B cell (primary cell): ENCODE data around the gene ARHGDIA. TPM values are rescaled to one million over a fixed set of nuclear protein-coding genes. Genes with fewer than 3 reads are reported as not detected.

ENCODE experiments used
- ATAC-seq: fragments of 200-7000 bp; cut with Tn5 transposase; one replicate; pipeline ENCODE4 v1.10.0; 2021; ENCODE audit warnings: low read depth, mild to moderate bottlenecking, moderate number of reproducible peaks, moderate library complexity
- CTCF ChIA-PET: fragments of 350-600 bp; sonication (Branson Sonifier 250); formaldehyde crosslinking; loops from one replicate; lab custom pipeline; 2021; ENCODE audit warnings: antibody characterized with exemption, inconsistent platforms; lab: Charles Lee
- POLR2A ChIA-PET: fragments of 350-600 bp; sonication (Branson Sonifier 250); formaldehyde crosslinking; loops from one replicate; lab custom pipeline; 2021; ENCODE audit warnings: antibody characterized with exemption; lab: Charles Lee
- DNase-seq: peaks from one replicate; pipeline ENCODE4 v3.0.0; 2013
- H2AFZ ChIP-seq: 2 replicates; pipeline ENCODE4 v1.6.1; 2012; ENCODE audit warnings: mild to moderate bottlenecking, low read depth, low read length; ENCODE audit not compliant: insufficient read depth, poor library complexity, severe bottlenecking
- H3K27ac ChIP-seq, 2 donors: 1 replicate in 1 of 2; 2 replicates in 1 of 2; pipeline ENCODE4 v1.5.1; 2012 to 2013; ENCODE audit warnings: low read length in 2 of 2, mild to moderate bottlenecking in 2 of 2, moderate library complexity in 1 of 2
- H3K27me3 ChIP-seq, 4 experiments: fragments of 200-600 bp in 1 of 4; sonication (generic) in 1 of 4; replicated peaks in 1 of 4; 1 replicate in 2 of 4; 2 replicates in 2 of 4; pipeline versions ENCODE4 v1.6.1 to v1.7.0; 2013 to 2016; ENCODE audit warnings: low read length in 3 of 4, mild to moderate bottlenecking in 2 of 4, mixed read lengths in 1 of 4, moderate library complexity in 1 of 4; ENCODE audit not compliant: insufficient read depth in 4 of 4, control insufficient read depth in 3 of 4; ENCODE audit errors: control extremely low read depth in 1 of 4
- H3K36me3 ChIP-seq, 2 experiments: replicated peaks in 1 of 2; 1 replicate in 1 of 2; 2 replicates in 1 of 2; pipeline versions ENCODE4 v1.6.1 to v1.7.1; 2013; ENCODE audit warnings: low read length in 1 of 2; ENCODE audit not compliant: insufficient read depth in 2 of 2, control insufficient read depth in 1 of 2; ENCODE audit errors: control extremely low read depth in 1 of 2, extremely low read depth in 1 of 2
- H3K4me1 ChIP-seq, 2 donors: fragments of 200-600 bp in 1 of 2; sonication (generic) in 1 of 2; 1 replicate in 1 of 2; 2 replicates in 1 of 2; pipeline versions ENCODE4 v1.5.1 to v1.6.1; 2013 to 2017; ENCODE audit warnings: low read length in 2 of 2; ENCODE audit not compliant: control insufficient read depth in 2 of 2, insufficient read depth in 2 of 2
- H3K4me2 ChIP-seq: replicated peaks from 2 replicates; pipeline ENCODE3; 2012; ENCODE audit warnings: mild to moderate bottlenecking, low read depth, low read length; ENCODE audit not compliant: poor library complexity, severe bottlenecking
- H3K4me3 ChIP-seq, 5 experiments: fragments of 200-600 bp in 1 of 5; sonication (generic) in 1 of 5; 1 replicate in 3 of 5; 2 replicates in 2 of 5; pipeline versions ENCODE4 v1.5.1 to v1.7.0; 2011 to 2016; ENCODE audit warnings: low read length in 4 of 5, mild to moderate bottlenecking in 4 of 5, low read depth in 2 of 5, control low read depth in 1 of 5, moderate library complexity in 1 of 5; ENCODE audit not compliant: insufficient read depth in 1 of 5; ENCODE audit errors: control extremely low read depth in 1 of 5, extremely low read depth in 1 of 5
- H3K79me2 ChIP-seq: fragments of 200-600 bp; sonication (generic); one replicate; pipeline ENCODE4 v1.6.0; 2016; ENCODE audit warnings: low read length; ENCODE audit not compliant: control insufficient read depth, insufficient read depth
- H3K9ac ChIP-seq: fragments of 200-600 bp; sonication (generic); 2 replicates; pipeline ENCODE4 v1.6.1; 2017; ENCODE audit warnings: mild to moderate bottlenecking, low read length, moderate library complexity
- H3K9me3 ChIP-seq, 3 donors: one replicate each; pipeline versions ENCODE4 v1.6.1 to v1.7.1; 2013; ENCODE audit warnings: low read length in 2 of 3; ENCODE audit not compliant: control insufficient read depth in 2 of 3, insufficient read depth in 1 of 3; ENCODE audit errors: control extremely low read depth in 1 of 3
- H4K20me1 ChIP-seq: 2 replicates; pipeline ENCODE4 v1.6.0; 2012; ENCODE audit warnings: mild to moderate bottlenecking, low read length; ENCODE audit not compliant: insufficient read depth, control insufficient read depth, poor library complexity, severe bottlenecking
- H3K27ac Mint-ChIP-seq: one replicate; pipeline ENCODE4 v1.8.0; 2021; ENCODE audit warnings: mixed read lengths
- H3K27me3 Mint-ChIP-seq: one replicate; pipeline ENCODE4 v1.8.0; 2021; ENCODE audit warnings: mixed read lengths
- H3K4me1 Mint-ChIP-seq: one replicate; pipeline ENCODE4 v1.8.0; 2021; ENCODE audit warnings: mixed read lengths
- H3K4me3 Mint-ChIP-seq: one replicate; pipeline ENCODE4 v1.8.0; 2021; ENCODE audit warnings: mixed read lengths
- H3K9me3 Mint-ChIP-seq: one replicate; pipeline ENCODE4 v1.8.0; 2022; ENCODE audit warnings: mixed read lengths; ENCODE audit not compliant: insufficient read depth
- EZH2 ChIP-seq: IDR thresholded peaks from 2 replicates; pipeline ENCODE4 v1.6.1; 2012; ENCODE audit warnings: borderline replicate concordance, low read depth, mild to moderate bottlenecking, moderate library complexity, low read length; ENCODE audit not compliant: insufficient read depth, poor library complexity, severe bottlenecking
- WGBS: methylation state at CpG from one replicate; pipeline ENCODE4 v1.1.5; 2013; ENCODE audit warnings: missing lambda C conversion rate; ENCODE audit not compliant: insufficient coverage; 5-methylcytosine and 5-hydroxymethylcytosine counted together
- intact Hi-C: fragments of 100-400 bp; cut with micrococcal nuclease; formaldehyde crosslinking; loops from one replicate; pipeline ENCODE4 v1.10.0; 2022
- polyA plus RNA-seq: library from polyadenylated mRNA; depleted of rRNA; stranded (reverse); fragments of >200 nt; gene quantifications from 2 replicates; pipeline ENCODE4 v1.2.3, GENCODE V29; 2012
- total RNA-seq, 2 donors: library from RNA; stranded (reverse); fragments of 120-200 nt in 1 of 2; gene quantifications; 1 replicate in 1 of 2; 2 replicates in 1 of 2; pipeline versions ENCODE4 v1.2.3 to v1.2.4, GENCODE V29; 2013 to 2022
- TF ChIP-seq, protein P1 (sequence below): fragments of 200-600 bp; IDR thresholded peaks from one replicate; pipeline ENCODE4 v1.8.0; 2022; ENCODE audit warnings: antibody characterized with exemption, mild to moderate bottlenecking

Gene ARHGDIA
- total and polyA plus RNA-seq, 2 donors (not counting 1 experiment from before 2014, with no cell fraction given) = 262 to 510 TPM

DNA sequence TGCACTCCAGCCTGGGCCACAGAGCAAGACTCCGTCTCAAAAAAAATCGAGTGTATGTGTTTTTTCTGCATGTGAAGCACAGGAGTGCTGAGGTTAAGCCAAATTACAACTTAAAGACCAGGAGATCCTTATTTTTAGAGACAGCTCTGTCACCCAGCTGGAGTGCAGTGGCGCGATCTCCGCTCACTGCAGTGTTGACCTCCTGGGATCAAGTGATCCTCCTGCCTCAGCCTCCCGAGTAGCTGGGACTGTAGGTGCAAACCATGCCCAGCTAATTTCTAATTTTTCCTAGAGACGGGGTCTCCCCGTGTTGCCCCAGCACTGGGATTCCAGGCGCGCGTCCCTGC, 28.8 kb downstream of the ARHGDIA start:
- Histone ChIP-seq H4K20me1 (no peaks in the 10 kb centered on the region), H3K4me1 (no peaks in the 10 kb centered on the region), H3K9ac (no peak overlapping the region), H3K79me2 (no peaks in the 10 kb centered on the region), H3K9me3 (no peaks in the 10 kb centered on the region), H3K27ac (no peak overlapping the region), H3K36me3 (peaks cover 3 to 47% of the 10 kb centered on the region in 2 experiments), H3K4me3 (no peak overlapping the region), H3K27me3 (no peaks in the 10 kb centered on the region), H3K4me2 (no peak overlapping the region), H2AFZ (no peak overlapping the region)
- intact Hi-C loops = no loop called here
- H3K4me1 Mint-ChIP-seq = no peaks in the 10 kb centered on the region
- H3K9me3 Mint-ChIP-seq = no peaks in the 10 kb centered on the region
- no peak overlapping the region for H3K27ac Mint-ChIP-seq
- WGBS = 96% methylated on average over 10 of the region's 11 CpGs
- no peak for ATAC-seq
- CTCF ChIA-PET = interaction anchor here (1.4 kb wide), 1 partner anchor 13 kb away, joined by 3 read pairs; no protein-coding TSS in a partner anchor
- no peak for DNase-seq
- no peaks in the 10 kb centered on the region for H3K27me3 Mint-ChIP-seq
- POLR2A ChIA-PET = no interaction called here
- no peak overlapping the region for H3K4me3 Mint-ChIP-seq
- TF ChIP-seq, protein P1, sequence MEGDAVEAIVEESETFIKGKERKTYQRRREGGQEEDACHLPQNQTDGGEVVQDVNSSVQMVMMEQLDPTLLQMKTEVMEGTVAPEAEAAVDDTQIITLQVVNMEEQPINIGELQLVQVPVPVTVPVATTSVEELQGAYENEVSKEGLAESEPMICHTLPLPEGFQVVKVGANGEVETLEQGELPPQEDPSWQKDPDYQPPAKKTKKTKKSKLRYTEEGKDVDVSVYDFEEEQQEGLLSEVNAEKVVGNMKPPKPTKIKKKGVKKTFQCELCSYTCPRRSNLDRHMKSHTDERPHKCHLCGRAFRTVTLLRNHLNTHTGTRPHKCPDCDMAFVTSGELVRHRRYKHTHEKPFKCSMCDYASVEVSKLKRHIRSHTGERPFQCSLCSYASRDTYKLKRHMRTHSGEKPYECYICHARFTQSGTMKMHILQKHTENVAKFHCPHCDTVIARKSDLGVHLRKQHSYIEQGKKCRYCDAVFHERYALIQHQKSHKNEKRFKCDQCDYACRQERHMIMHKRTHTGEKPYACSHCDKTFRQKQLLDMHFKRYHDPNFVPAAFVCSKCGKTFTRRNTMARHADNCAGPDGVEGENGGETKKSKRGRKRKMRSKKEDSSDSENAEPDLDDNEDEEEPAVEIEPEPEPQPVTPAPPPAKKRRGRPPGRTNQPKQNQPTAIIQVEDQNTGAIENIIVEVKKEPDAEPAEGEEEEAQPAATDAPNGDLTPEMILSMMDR = no peak
- no peak for TF ChIP-seq EZH2

DNA sequence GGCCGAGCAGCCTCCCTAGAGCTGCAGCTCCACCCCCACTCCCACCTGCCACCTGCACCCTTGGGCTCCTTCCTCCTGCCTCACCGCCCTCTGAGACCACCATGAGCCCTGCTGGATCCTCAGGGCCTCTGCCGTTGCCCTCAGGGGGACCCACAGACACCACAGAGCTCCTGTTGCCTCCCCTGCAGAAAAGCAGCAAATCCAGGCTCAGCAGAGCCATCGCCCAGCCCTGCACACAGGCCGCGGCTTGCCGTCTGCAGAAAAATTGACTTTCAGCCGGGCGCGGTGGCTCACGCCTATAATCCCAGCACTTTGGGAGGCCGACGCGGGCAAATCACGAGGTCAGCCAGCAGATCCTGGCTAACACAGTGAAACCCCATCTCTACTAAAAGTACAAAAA, 29.3 kb downstream of the ARHGDIA start:
- Mint-ChIP-seq H3K27me3 (no peaks in the 10 kb centered on the region), H3K4me1 (no peaks in the 10 kb centered on the region), H3K9me3 (no peaks in the 10 kb centered on the region), H3K27ac (no peak overlapping the region), H3K4me3 (no peak overlapping the region)
- CTCF ChIA-PET = interaction anchor here (1.4 kb wide), 1 partner anchor 13 kb away, joined by 3 read pairs; no protein-coding TSS in a partner anchor
- WGBS = 95% methylated on average over 15 of the region's 15 CpGs
- TF ChIP-seq EZH2 = no peak
- TF ChIP-seq, protein P1 = no peak
- H3K36me3 ChIP-seq = peaks cover 3 to 42% of the 10 kb centered on the region in 2 experiments
- no peaks in the 10 kb centered on the region for H3K27me3 ChIP-seq
- no peak overlapping the region for H3K9ac ChIP-seq
- no peaks in the 10 kb centered on the region for H4K20me1 ChIP-seq
- POLR2A ChIA-PET = interaction anchor here (0.5 kb wide), 1 partner anchor 20 kb away, joined by 7 read pairs; no protein-coding TSS in a partner anchor
- no peaks in the 10 kb centered on the region for H3K9me3 ChIP-seq
- no peak overlapping the region for H3K4me2 ChIP-seq
- intact Hi-C loops = no loop called here
- no peaks in the 10 kb centered on the region for H3K79me2 ChIP-seq
- H2AFZ ChIP-seq = no peak overlapping the region
- DNase-seq (no peak), ATAC-seq (no peak)
- no peak overlapping the region for H3K27ac ChIP-seq
- H3K4me1 ChIP-seq = no peaks in the 10 kb centered on the region
- no peak overlapping the region for H3K4me3 ChIP-seq
